ENCODE data around the gene GPC5.

Gene GPC5

GRCh38 chr13:91596842-91597241, 198.4 kb downstream of the GPC5 start:
- DNase-seq, result no peak

- no peak for DNase-seq
These were observed 200.2 kb downstream of the GPC5 start for GRCh38 chr13:91598655-91599054.

GRCh38 chr13:91601273-91601672, 202.9 kb downstream of the GPC5 start:
- DNase-seq, result no peak

- DNase-seq, result no peak
These were observed 203.4 kb downstream of the GPC5 start for GRCh38 chr13:91601807-91602206.

- no peak for DNase-seq
These were observed 210.9 kb downstream of the GPC5 start for GRCh38 chr13:91609353-91609752.

- no peak for DNase-seq
These were observed 219.9 kb downstream of the GPC5 start for GRCh38 chr13:91618315-91618714.

GRCh38 chr13:91620670-91621141, 222.3 kb downstream of the GPC5 start:
- no peak for DNase-seq

- no peak for DNase-seq
These were observed 222.7 kb downstream of the GPC5 start for GRCh38 chr13:91621161-91621560.

- DNase-seq, result no peak
These were observed 223.5 kb downstream of the GPC5 start for GRCh38 chr13:91621963-91622362.

GRCh38 chr13:91622778-91623550, 224.5 kb downstream of the GPC5 start:
- DNase-seq, result no peak

- DNase-seq, result no peak
These were observed 229.7 kb downstream of the GPC5 start for GRCh38 chr13:91627952-91628739.

GRCh38 chr13:91630946-91631345, 232.5 kb downstream of the GPC5 start:
- DNase-seq, result no peak

GRCh38 chr13:91632086-91632485, 233.7 kb downstream of the GPC5 start:
- no peak for DNase-seq

GRCh38 chr13:91639330-91639729, 240.9 kb downstream of the GPC5 start:
- no peak for DNase-seq

- no peak for DNase-seq
These were observed 245.0 kb downstream of the GPC5 start for GRCh38 chr13:91643394-91643793.

GRCh38 chr13:91644806-91645205, 246.4 kb downstream of the GPC5 start:
- DNase-seq, result no peak

GRCh38 chr13:91647361-91647990, 249.1 kb downstream of the GPC5 start:
- DNase-seq, result no peak

GRCh38 chr13:91648012-91648411, 249.6 kb downstream of the GPC5 start:
- no peak for DNase-seq

GRCh38 chr13:91649456-91649855, 251.0 kb downstream of the GPC5 start:
- DNase-seq, result no peak

- no peak for DNase-seq
These were observed 254.2 kb downstream of the GPC5 start for GRCh38 chr13:91652404-91653301.

GRCh38 chr13:91655731-91656130, 257.3 kb downstream of the GPC5 start:
- DNase-seq, result no peak

GRCh38 chr13:91657283-91657682, 258.9 kb downstream of the GPC5 start:
- DNase-seq, result no peak
